T-cell (primary cell): Measurements from ENCODE around the gene MOXD1. TPM values are rescaled to one million over a fixed set of nuclear protein-coding genes. Genes with fewer than 3 reads are reported as not detected.

Experiments
- ATAC-seq, 4 experiments: fragments of 200-7000 bp in 3 of 4; fragments of 150-1000 bp in 1 of 4; cut with Tn5 transposase; replicated peaks in 1 of 4; 1 replicate in 3 of 4; 2 replicates in 1 of 4; pipeline ENCODE4 v1.10.0; 2021; ENCODE audit warnings: moderate library complexity in 3 of 4, mild to moderate bottlenecking in 2 of 4, moderate number of reproducible peaks in 1 of 4
- CTCF ChIA-PET, 2 donors: fragments of 300-600 bp; sonication (Branson Sonifier 250); formaldehyde crosslinking; loops; one replicate each; lab custom pipeline; 2022; ENCODE audit warnings: antibody characterized with exemption in 2 of 2; lab: Charles Lee
- POLR2A ChIA-PET, 2 donors: fragments of 300-600 bp; sonication (Branson Sonifier 250); formaldehyde crosslinking; loops; one replicate each; lab custom pipeline; 2022; ENCODE audit warnings: antibody characterized with exemption in 2 of 2; lab: Charles Lee
- DNase-seq, 35 experiments: peaks; one replicate each; pipeline versions ENCODE4 v3.0.0 to v3.0.0-alpha.2; 2013 to 2023
- H3K27ac ChIP-seq: one replicate; pipeline ENCODE4 v1.5.1; 2013; ENCODE audit warnings: low read length
- H3K27me3 ChIP-seq, 2 experiments: replicated peaks in 1 of 2; 1 replicate in 1 of 2; 2 replicates in 1 of 2; pipeline versions ENCODE4 v1.6.1 to v1.7.0; 2013; ENCODE audit warnings: low read length in 1 of 2, mixed read lengths in 1 of 2; ENCODE audit not compliant: control insufficient read depth in 2 of 2, insufficient read depth in 2 of 2; ENCODE audit errors: extremely low read depth in 1 of 2
- H3K36me3 ChIP-seq, 2 donors: 1 replicate in 1 of 2; 2 replicates in 1 of 2; pipeline versions ENCODE4 v1.6.1 to v1.7.0; 2013; ENCODE audit warnings: low read length in 1 of 2; ENCODE audit not compliant: control insufficient read depth in 2 of 2, insufficient read depth in 1 of 2; ENCODE audit errors: extremely low read depth in 1 of 2
- H3K4me1 ChIP-seq, 2 experiments: 1 replicate in 1 of 2; 2 replicates in 1 of 2; pipeline versions ENCODE4 v1.6.1 to v1.7.0; 2013; ENCODE audit warnings: low read length in 2 of 2, mixed read lengths in 1 of 2; ENCODE audit not compliant: insufficient read depth in 2 of 2, control insufficient read depth in 1 of 2; ENCODE audit errors: extremely low read depth in 1 of 2
- H3K4me3 ChIP-seq, 2 donors: 1 replicate in 1 of 2; 2 replicates in 1 of 2; pipeline versions ENCODE4 v1.5.1 to v1.7.0; 2013; ENCODE audit warnings: mild to moderate bottlenecking in 2 of 2, low read length in 1 of 2, moderate library complexity in 1 of 2; ENCODE audit not compliant: control insufficient read depth in 1 of 2; ENCODE audit errors: extremely low read depth in 1 of 2
- H3K9me3 ChIP-seq: 2 replicates; pipeline ENCODE4 v1.7.0; 2013
- H3K27ac Mint-ChIP-seq, 2 donors: one replicate each; pipeline ENCODE4 v1.8.0; 2020 to 2021; ENCODE audit warnings: mild to moderate bottlenecking in 2 of 2, mixed read lengths in 2 of 2
- H3K27me3 Mint-ChIP-seq, 2 donors: one replicate each; pipeline ENCODE4 v1.8.0; 2021 to 2022; ENCODE audit warnings: mixed read lengths in 2 of 2
- H3K36me3 Mint-ChIP-seq: one replicate; pipeline ENCODE4 v1.8.0; 2021; ENCODE audit warnings: mixed read lengths
- H3K4me1 Mint-ChIP-seq, 3 donors: one replicate each; pipeline ENCODE4 v1.8.0; 2020 to 2022; ENCODE audit warnings: mixed read lengths in 3 of 3, mild to moderate bottlenecking in 1 of 3
- H3K4me3 Mint-ChIP-seq, 3 donors: one replicate each; pipeline ENCODE4 v1.8.0; 2020 to 2022; ENCODE audit warnings: mild to moderate bottlenecking in 3 of 3, mixed read lengths in 3 of 3, moderate library complexity in 3 of 3
- H3K9me3 Mint-ChIP-seq, 3 donors: one replicate each; pipeline ENCODE4 v1.8.0; 2020 to 2022; ENCODE audit warnings: mixed read lengths in 3 of 3
- WGBS: methylation state at CpG from one replicate; pipeline ENCODE4 v1.1.5; 2013; ENCODE audit warnings: missing lambda C conversion rate; ENCODE audit not compliant: insufficient coverage; 5-methylcytosine and 5-hydroxymethylcytosine counted together
- total RNA-seq, 35 experiments: library from RNA in 6 of 35; stranded (reverse) in 6 of 35; fragments of 120-200 nt in 1 of 35; gene quantifications; one replicate each; pipeline versions ENCODE4 v1.2.1 to v1.2.4 and lab custom pipeline; 2013 to 2026

Gene MOXD1
- total RNA-seq, 5 donors from 2014 or later (not counting 1 experiment from before 2014, with no cell fraction given): 0.13 to 0.53 (median 0.15) TPM; not detected in 1

DNA sequence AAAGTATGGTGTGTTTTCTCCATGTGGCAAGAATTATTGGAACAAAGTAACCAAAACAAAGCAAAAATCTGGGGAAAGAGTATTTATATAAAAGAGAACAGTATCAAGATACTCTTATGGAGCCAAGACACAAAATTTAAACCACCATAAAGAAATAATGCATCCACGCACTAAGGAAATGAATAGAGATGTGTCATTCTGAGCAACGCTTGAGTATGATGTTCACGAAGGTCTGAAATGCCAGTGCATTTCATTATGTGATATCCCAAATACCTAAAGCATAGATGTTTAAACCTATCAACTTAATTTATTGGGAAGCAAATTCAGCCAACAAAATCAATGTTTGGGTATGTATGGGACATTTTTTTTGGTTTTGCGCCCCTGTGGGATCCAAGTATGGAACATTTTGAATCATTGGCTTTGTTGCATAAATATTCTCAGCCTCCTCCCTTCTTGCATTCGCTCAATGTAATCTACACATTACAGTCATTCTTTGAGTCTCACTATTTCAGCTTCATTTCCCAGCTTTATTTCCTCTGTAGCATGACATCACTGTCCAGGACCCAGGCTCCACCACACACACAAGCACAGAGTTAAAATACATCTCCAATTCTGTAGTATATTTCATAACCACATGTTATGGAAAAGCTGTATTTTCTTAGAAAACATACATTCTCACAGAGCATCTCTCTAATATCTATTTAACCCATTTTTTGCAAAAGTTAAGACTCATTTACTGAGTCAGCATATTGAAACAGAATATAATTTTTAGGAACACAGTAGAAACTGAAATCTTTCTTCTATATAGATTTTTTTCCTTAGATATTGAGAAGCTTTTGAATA, 11.6 kb upstream of the MOXD1 start:
- CTCF ChIA-PET: no interaction called here
- no peaks in the 10 kb centered on the region for H3K4me1 Mint-ChIP-seq
- no peak for ATAC-seq

DNA sequence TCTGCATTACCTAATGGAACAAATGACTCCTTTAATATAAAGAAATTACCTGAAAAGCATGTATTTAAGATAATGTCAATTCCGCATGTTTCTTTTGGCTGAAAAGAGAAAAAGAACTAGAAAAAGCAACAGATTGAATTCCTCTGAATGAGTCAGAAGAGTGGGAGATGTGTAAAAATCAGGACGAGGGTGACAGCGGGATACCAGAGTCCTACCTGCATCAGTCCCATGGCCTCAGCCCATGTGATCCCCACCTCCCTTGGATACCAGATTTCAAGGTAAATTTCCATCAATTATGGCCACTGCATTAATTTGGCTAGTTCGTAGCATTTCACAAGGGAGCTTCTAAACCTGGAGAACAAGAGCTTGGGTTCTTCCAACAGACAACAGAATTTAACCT, 10.0 kb upstream of the MOXD1 start:
- ChIA-PET POLR2A (interaction anchor here in 1 of 2 donors (0.6 kb wide), 1 partner anchor 15 kb away, joined by 3 read pairs; no protein-coding TSS in a partner anchor), CTCF (no interaction called here)
- DNase-seq (no peak), ATAC-seq (no peak)
- Mint-ChIP-seq H3K4me1 (no peaks in the 10 kb centered on the region), H3K9me3 (peaks cover 0 to 4% (median 4%) of the 10 kb centered on the region in 3 donors), H3K36me3 (no peaks in the 10 kb centered on the region), H3K27me3 (peaks cover 25 to 34% of the 10 kb centered on the region in 2 donors), H3K27ac (no peak overlapping the region), H3K4me3 (no peak overlapping the region)
- Histone ChIP-seq H3K27ac (no peak overlapping the region), H3K9me3 (no peaks in the 10 kb centered on the region), H3K36me3 (no peaks in the 10 kb centered on the region), H3K27me3 (no peaks in the 10 kb centered on the region), H3K4me1 (no peaks in the 10 kb centered on the region), H3K4me3 (no peak overlapping the region)
- 90% methylated on average over 2 of the region's 4 CpGs for WGBS

More for the DNA sequence above, 11.6 kb upstream of the MOXD1 start:
- POLR2A ChIA-PET: no interaction called here
- DNase-seq: no peak
- Histone ChIP-seq H3K27me3 (no peaks in the 10 kb centered on the region), H3K4me3 (no peak overlapping the region), H3K9me3 (no peaks in the 10 kb centered on the region), H3K27ac (no peak overlapping the region), H3K36me3 (no peaks in the 10 kb centered on the region), H3K4me1 (no peaks in the 10 kb centered on the region)
- WGBS: 80% methylated on average over 1 of the region's 5 CpGs
- Mint-ChIP-seq H3K4me3 (no peak overlapping the region), H3K9me3 (peaks cover 0 to 13% (median 7%) of the 10 kb centered on the region in 3 donors), H3K27ac (no peak overlapping the region), H3K27me3 (peaks cover 22 to 30% of the 10 kb centered on the region in 2 donors), H3K36me3 (no peaks in the 10 kb centered on the region)

- CTCF ChIA-PET: no interaction called here
- DNase-seq: no peak
- Histone ChIP-seq H3K27ac (no peak overlapping the region), H3K27me3 (no peaks in the 10 kb centered on the region), H3K9me3 (no peaks in the 10 kb centered on the region), H3K36me3 (no peaks in the 10 kb centered on the region), H3K4me3 (no peak overlapping the region), H3K4me1 (no peaks in the 10 kb centered on the region)
- POLR2A ChIA-PET: no interaction called here
- no CpG with 5 or more reads among the region's 3 CpGs for WGBS
- no peak for ATAC-seq
- no peaks in the 10 kb centered on the region for H3K9me3 Mint-ChIP-seq
- H3K27ac Mint-ChIP-seq: no peak overlapping the region
- peaks cover 29 to 34% of the 10 kb centered on the region in 2 donors for H3K27me3 Mint-ChIP-seq
- H3K4me3 Mint-ChIP-seq: no peak overlapping the region
- H3K36me3 Mint-ChIP-seq: no peaks in the 10 kb centered on the region
- H3K4me1 Mint-ChIP-seq: no peaks in the 10 kb centered on the region
These were observed 9.6 kb upstream of the MOXD1 start for GRCh38 chr6:132410830-132411229.

DNA sequence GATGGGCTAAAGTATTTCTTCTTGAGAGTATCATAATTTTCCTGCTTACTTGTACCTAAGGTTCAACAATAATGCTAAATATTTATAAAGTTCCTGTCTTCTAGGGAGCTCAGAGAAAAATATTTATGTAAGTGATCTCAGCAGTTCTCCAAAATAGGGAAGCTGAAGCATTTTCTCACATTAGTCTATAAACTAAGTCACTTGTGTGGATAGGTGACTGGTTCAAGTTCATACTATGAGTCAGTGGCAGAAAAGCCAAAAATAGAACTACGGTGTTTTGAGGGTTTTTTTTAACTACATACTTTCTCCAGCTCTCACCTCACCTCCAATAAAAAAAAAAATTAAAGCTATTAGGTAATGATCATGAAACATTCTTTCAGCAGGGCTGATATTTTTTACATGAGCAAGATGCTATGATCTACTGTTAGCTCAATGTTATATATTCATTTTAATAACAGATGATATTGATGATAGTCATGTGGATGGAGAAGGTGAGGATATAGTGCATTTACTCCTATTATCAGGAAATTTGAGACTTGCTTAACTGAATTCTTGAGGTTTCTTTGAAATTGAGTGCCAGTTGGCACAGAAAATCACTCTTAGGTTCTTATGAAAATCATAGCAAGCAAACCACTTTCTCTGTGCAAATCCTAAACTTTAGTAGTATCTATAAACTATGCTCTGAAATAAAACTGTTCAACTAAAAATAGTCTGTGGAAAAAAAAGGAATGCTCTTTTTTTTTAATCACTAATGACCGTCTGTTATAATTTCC, 4.1 kb upstream of the MOXD1 start:
- no peaks in the 10 kb centered on the region for H3K9me3 ChIP-seq
- H3K27me3 ChIP-seq: peaks cover 16 to 18% of the 10 kb centered on the region in 2 experiments
- POLR2A ChIA-PET: no interaction called here
- H3K9me3 Mint-ChIP-seq: no peaks in the 10 kb centered on the region
- no peak overlapping the region for H3K27ac Mint-ChIP-seq
- H3K4me3 Mint-ChIP-seq: no peak overlapping the region
- peaks cover 0 to 12% of the 10 kb centered on the region in 2 experiments for H3K4me1 ChIP-seq
- H3K36me3 ChIP-seq: no peaks in the 10 kb centered on the region
- DNase-seq (no peak), ATAC-seq (no peak)
- H3K27me3 Mint-ChIP-seq: peaks cover 42 to 60% of the 10 kb centered on the region in 2 donors
- CTCF ChIA-PET: interaction anchor here in 1 of 2 donors (0.5 kb wide), 1 partner anchor 418 kb away, joined by 7 read pairs; no protein-coding TSS in a partner anchor
- no peak overlapping the region for H3K27ac ChIP-seq
- H3K36me3 Mint-ChIP-seq: no peaks in the 10 kb centered on the region
- H3K4me3 ChIP-seq: no peak overlapping the region
- peaks cover 5 to 13% (median 9%) of the 10 kb centered on the region in 3 donors for H3K4me1 Mint-ChIP-seq
- no CpG with 5 or more reads among the region's 2 CpGs for WGBS

DNA sequence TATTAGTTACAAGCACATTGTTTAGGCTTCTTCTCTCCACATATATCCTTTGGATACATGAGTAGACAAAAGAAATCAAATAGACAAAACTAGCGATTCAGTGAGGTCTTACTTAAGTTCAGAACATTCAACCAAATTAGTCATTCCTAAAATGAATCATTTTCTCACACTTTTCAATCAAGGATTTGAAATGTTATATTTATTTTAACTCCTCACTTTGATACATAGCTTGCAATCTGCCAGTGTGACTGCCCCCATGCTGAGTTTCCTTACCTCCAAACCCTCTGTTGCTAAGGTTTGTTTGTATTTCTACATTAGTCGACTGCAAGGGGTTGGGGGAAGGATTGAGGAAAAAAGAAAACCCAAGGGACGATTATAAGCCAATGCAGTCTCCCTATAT, 3.5 kb upstream of the MOXD1 start:
- DNase-seq: no peak
- POLR2A ChIA-PET: no interaction called here
- Histone ChIP-seq H3K9me3 (no peaks in the 10 kb centered on the region), H3K36me3 (no peaks in the 10 kb centered on the region), H3K27me3 (peaks cover 19 to 20% of the 10 kb centered on the region in 2 experiments), H3K27ac (no peak overlapping the region), H3K4me1 (peaks cover 0 to 12% of the 10 kb centered on the region in 2 experiments), H3K4me3 (no peak overlapping the region)
- Mint-ChIP-seq H3K4me3 (no peak overlapping the region), H3K36me3 (no peaks in the 10 kb centered on the region), H3K27me3 (peaks cover 48 to 66% of the 10 kb centered on the region in 2 donors), H3K27ac (no peak overlapping the region), H3K9me3 (no peaks in the 10 kb centered on the region), H3K4me1 (peaks cover 6 to 16% (median 10%) of the 10 kb centered on the region in 3 donors)
- ATAC-seq: no peak
- no CpG with 5 or more reads among the region's 3 CpGs for WGBS
- CTCF ChIA-PET: interaction anchor here in 1 of 2 donors (0.5 kb wide), 1 partner anchor 418 kb away, joined by 7 read pairs; no protein-coding TSS in a partner anchor

GRCh38 chr6:132404330-132404729, 3.1 kb upstream of the MOXD1 start:
- 40% methylated on average over 1 of the region's 2 CpGs for WGBS
- Histone ChIP-seq H3K4me1 (peaks cover 0 to 12% of the 10 kb centered on the region in 2 experiments), H3K27me3 (peaks cover 19 to 20% of the 10 kb centered on the region in 2 experiments), H3K9me3 (no peaks in the 10 kb centered on the region), H3K27ac (no peak overlapping the region), H3K4me3 (no peak overlapping the region), H3K36me3 (no peaks in the 10 kb centered on the region)
- Mint-ChIP-seq H3K4me3 (no peak overlapping the region), H3K27me3 (peaks cover 52 to 70% of the 10 kb centered on the region in 2 donors), H3K27ac (no peak overlapping the region), H3K4me1 (peaks cover 6 to 16% (median 10%) of the 10 kb centered on the region in 3 donors), H3K36me3 (no peaks in the 10 kb centered on the region), H3K9me3 (no peaks in the 10 kb centered on the region)
- ChIA-PET CTCF (no interaction called here), POLR2A (no interaction called here)
- ATAC-seq: no peak
- no peak for DNase-seq
